Astrocyte (in vitro differentiated cells and primary cell): Measurements from ENCODE around the gene TPM4.

Experiments
- EZH2 ChIP-seq: IDR thresholded peaks from 2 replicates; pipeline ENCODE4 v1.6.1; 2012; ENCODE audit warnings: mild to moderate bottlenecking, low read length, inconsistent platforms; ENCODE audit not compliant: insufficient read depth
- TF ChIP-seq, protein P1 (sequence below): IDR thresholded peaks from 2 replicates; pipeline ENCODE4 v1.5.1; 2011; ENCODE audit warnings: low read depth, mild to moderate bottlenecking, inconsistent platforms, low read length, moderate library complexity; ENCODE audit not compliant: insufficient read depth

DNA sequence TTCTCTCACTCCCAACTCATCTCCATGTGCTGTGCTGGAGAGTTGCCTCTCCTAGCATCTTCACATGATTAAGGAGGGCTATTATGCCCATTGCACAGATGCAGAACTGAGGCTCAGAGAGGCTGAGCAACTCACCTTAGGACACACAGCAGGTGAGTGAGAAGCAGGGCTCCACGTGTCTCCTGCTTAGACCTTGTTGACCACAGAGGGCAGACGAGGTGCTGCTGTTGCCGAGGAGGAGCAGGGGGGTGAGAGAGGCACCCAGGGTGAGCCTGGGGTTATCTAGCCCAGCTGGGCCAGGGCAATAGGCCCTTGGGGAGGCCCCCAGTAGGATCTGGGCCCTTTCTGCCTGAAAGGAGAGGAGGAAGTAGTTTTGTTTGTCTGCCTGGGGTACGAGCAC lies 64.7 kb downstream of the TPM4 start:
- TF ChIP-seq, protein P1, sequence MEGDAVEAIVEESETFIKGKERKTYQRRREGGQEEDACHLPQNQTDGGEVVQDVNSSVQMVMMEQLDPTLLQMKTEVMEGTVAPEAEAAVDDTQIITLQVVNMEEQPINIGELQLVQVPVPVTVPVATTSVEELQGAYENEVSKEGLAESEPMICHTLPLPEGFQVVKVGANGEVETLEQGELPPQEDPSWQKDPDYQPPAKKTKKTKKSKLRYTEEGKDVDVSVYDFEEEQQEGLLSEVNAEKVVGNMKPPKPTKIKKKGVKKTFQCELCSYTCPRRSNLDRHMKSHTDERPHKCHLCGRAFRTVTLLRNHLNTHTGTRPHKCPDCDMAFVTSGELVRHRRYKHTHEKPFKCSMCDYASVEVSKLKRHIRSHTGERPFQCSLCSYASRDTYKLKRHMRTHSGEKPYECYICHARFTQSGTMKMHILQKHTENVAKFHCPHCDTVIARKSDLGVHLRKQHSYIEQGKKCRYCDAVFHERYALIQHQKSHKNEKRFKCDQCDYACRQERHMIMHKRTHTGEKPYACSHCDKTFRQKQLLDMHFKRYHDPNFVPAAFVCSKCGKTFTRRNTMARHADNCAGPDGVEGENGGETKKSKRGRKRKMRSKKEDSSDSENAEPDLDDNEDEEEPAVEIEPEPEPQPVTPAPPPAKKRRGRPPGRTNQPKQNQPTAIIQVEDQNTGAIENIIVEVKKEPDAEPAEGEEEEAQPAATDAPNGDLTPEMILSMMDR: no peak
- TF ChIP-seq EZH2: no peak
